HCT116 (cell line): ENCODE data around the gene ADRB1. TPM values are rescaled to one million over a fixed set of nuclear protein-coding genes. Genes with fewer than 3 reads are reported as not detected.
A peak's percentile ranks its signal among the peaks of the same experiment; 100 is the strongest.

Experiments used
- ATAC-seq: fragments of 200-7000 bp; cut with Tn5 transposase; 2 replicates; pipeline ENCODE4 v1.9.1; 2020; ENCODE audit warnings: mild to moderate bottlenecking, moderate library complexity
- BruUV-seq: library from RNA; stranded (reverse); fragments of 400-500 nt; replicated peaks from 2 replicates; lab custom pipeline; 2021; lab: Mats Ljungman, UMichigan
- CTCF ChIA-PET: fragments of 300-600 bp; sonication (Branson Sonifier 250); formaldehyde crosslinking; loops from one replicate; lab custom pipeline; 2021; ENCODE audit warnings: antibody characterized with exemption; lab: Charles Lee
- POLR2A ChIA-PET: fragments of 300-600, 350-600 bp; sonication (Branson Sonifier 250); formaldehyde crosslinking; loops from one replicate; lab custom pipeline; 2021; ENCODE audit warnings: antibody characterized with exemption; lab: Charles Lee
- RAD21 ChIA-PET, 2 experiments: fragments of 300-600 bp; sonication (Branson Sonifier 250); formaldehyde crosslinking; loops; one replicate each; lab custom pipeline; 2023; ENCODE audit warnings: low total read pairs in 2 of 2; ENCODE audit not compliant: uncharacterized antibody in 2 of 2, unreplicated experiment in 2 of 2, low non-redundant PET in 1 of 2; lab: Charles Lee
- DNase-seq: peaks from one replicate; pipeline ENCODE4 v3.0.0-alpha.2; 2010; ENCODE audit warnings: low read depth, low spot score
- H2AFZ ChIP-seq: fragments of 200-600 bp; shearing (Covaris generic), sonication (generic); 2 replicates; pipeline ENCODE4 v1.6.1; 2017; ENCODE audit warnings: low read depth, mixed run types, mixed read lengths, antibody characterized with exemption, low read length; ENCODE audit not compliant: poor library complexity, severe bottlenecking
- H3K27ac ChIP-seq: 2 replicates; pipeline ENCODE4 v1.5.1; 2012; ENCODE audit warnings: low read depth, low read length
- H3K27me3 ChIP-seq: fragments of 200-600 bp; sonication (generic); 2 replicates; pipeline ENCODE4 v1.6.1; 2016; ENCODE audit warnings: mixed run types, low read length, mixed read lengths; ENCODE audit not compliant: insufficient read depth
- H3K36me3 ChIP-seq, 2 experiments: fragments of 200-500 bp in 1 of 2; fragments of 200-600 bp in 1 of 2; sonication (Bioruptor generic) in 1 of 2; sonication (generic) in 1 of 2; 2 replicates each; pipeline versions ENCODE4 v1.5.1 to v1.6.1; 2014 to 2016; ENCODE audit warnings: low read length in 2 of 2, inconsistent platforms in 1 of 2, mixed read lengths in 1 of 2, mixed run types in 1 of 2; ENCODE audit not compliant: insufficient read depth in 2 of 2, control insufficient read depth in 1 of 2
- H3K4me1 ChIP-seq, 2 experiments: fragments of 200-600 bp in 1 of 2; sonication (generic) in 1 of 2; 2 replicates each; pipeline versions ENCODE4 v1.5.1 to v1.6.1; 2012 to 2017; ENCODE audit warnings: low read length in 2 of 2, inconsistent platforms in 1 of 2, mild to moderate bottlenecking in 1 of 2, mixed read lengths in 1 of 2, mixed run types in 1 of 2, moderate library complexity in 1 of 2; ENCODE audit not compliant: insufficient read depth in 2 of 2, control insufficient read depth in 1 of 2
- H3K4me2 ChIP-seq: fragments of 200-600 bp; sonication (generic); 2 replicates; pipeline ENCODE4 v1.6.1; 2017; ENCODE audit warnings: mixed run types, low read length, mixed read lengths
- H3K4me3 ChIP-seq, 2 experiments: fragments of 200-600 bp in 1 of 2; sonication (generic) in 1 of 2; replicated peaks in 1 of 2; 2 replicates each; pipeline ENCODE4 v1.5.1; 2011 to 2016; ENCODE audit warnings: low read length in 2 of 2, control low read depth in 1 of 2, low read depth in 1 of 2, mild to moderate bottlenecking in 1 of 2, mixed read lengths in 1 of 2, mixed run types in 1 of 2
- H3K79me2 ChIP-seq: fragments of 200-600 bp; sonication (generic); 2 replicates; pipeline ENCODE4 v1.6.1; 2017; ENCODE audit warnings: mild to moderate bottlenecking, mixed run types, low read length, moderate library complexity, mixed read lengths; ENCODE audit not compliant: insufficient read depth
- H3K9ac ChIP-seq: fragments of 200-600 bp; sonication (generic); 2 replicates; pipeline ENCODE4 v1.6.1; 2016; ENCODE audit warnings: low read length, mixed read lengths
- H3K9me2 ChIP-seq: fragments of 200-600 bp; sonication (generic), shearing (Covaris generic); 2 replicates; pipeline ENCODE4 v1.6.1; 2017; ENCODE audit warnings: mixed run types, mild to moderate bottlenecking, moderate library complexity; ENCODE audit not compliant: insufficient read depth
- H3K9me3 ChIP-seq, 2 experiments: fragments of 200-500 bp in 1 of 2; fragments of 200-600 bp in 1 of 2; sonication (Bioruptor generic) in 1 of 2; sonication (generic) in 1 of 2; 2 replicates each; pipeline ENCODE4 v1.6.1; 2014 to 2017; ENCODE audit warnings: low read length in 2 of 2, mixed read lengths in 2 of 2, inconsistent platforms in 1 of 2, low read depth in 1 of 2, mild to moderate bottlenecking in 1 of 2, mixed run types in 1 of 2, moderate library complexity in 1 of 2; ENCODE audit not compliant: control insufficient read depth in 1 of 2, insufficient read depth in 1 of 2
- H4K20me1 ChIP-seq: fragments of 200-600 bp; sonication (generic), shearing (Covaris generic); 2 replicates; pipeline ENCODE4 v1.6.1; 2017; ENCODE audit warnings: mixed run types, mild to moderate bottlenecking, moderate library complexity; ENCODE audit not compliant: insufficient read depth
- ATF3 ChIP-seq: IDR thresholded peaks from 2 replicates; pipeline ENCODE4 v1.6.1; 2012
- EGR1 ChIP-seq: IDR thresholded peaks from 2 replicates; pipeline ENCODE4 v1.6.1; 2012; ENCODE audit warnings: low read depth
- FOSL1 ChIP-seq: IDR thresholded peaks from 2 replicates; pipeline ENCODE4 v1.6.1; 2012; ENCODE audit warnings: low read depth
- MAX ChIP-seq: IDR thresholded peaks from 2 replicates; pipeline ENCODE4 v1.6.1; 2012
- POLR2A ChIP-seq: IDR thresholded peaks from 2 replicates; pipeline ENCODE4 v1.7.0; 2011; ENCODE audit warnings: borderline replicate concordance; ENCODE audit not compliant: insufficient read depth, insufficient read length; ENCODE audit errors: extremely low read depth
- REST ChIP-seq: IDR thresholded peaks from 2 replicates; pipeline ENCODE4 v1.6.1; 2012; ENCODE audit warnings: low read depth
- YY1 ChIP-seq: IDR thresholded peaks from 2 replicates; pipeline ENCODE4 v1.6.1; 2011; ENCODE audit warnings: low read length, low read depth, moderate library complexity, mild to moderate bottlenecking; ENCODE audit not compliant: insufficient replicate concordance; ENCODE audit errors: extremely low read depth
- ZBTB33 ChIP-seq: IDR thresholded peaks from 2 replicates; pipeline ENCODE4 v1.6.1; 2011; ENCODE audit warnings: mild to moderate bottlenecking, low read length, moderate library complexity; ENCODE audit not compliant: insufficient replicate concordance; ENCODE audit errors: extremely low read depth
- ZFX ChIP-seq: fragments of 450-650 bp; IDR thresholded peaks from 2 replicates; pipeline ENCODE4 v1.6.1; 2017
- intact Hi-C: fragments of 100-400 bp; cut with micrococcal nuclease; formaldehyde crosslinking; loops from 2 replicates; pipeline ENCODE4 v1.10.0; 2022
- total RNA-seq: library from RNA; stranded (reverse); gene quantifications from one replicate; pipeline ENCODE4 v1.2.1, GENCODE V29; 2021; ENCODE audit not compliant: unreplicated experiment

The ADRB1 gene
- total RNA-seq, 1 experiment from 2014 or later: 0.89 TPM

GRCh38 chr10:114029655-114030054 is 14.0 kb upstream of the ADRB1 start:
- no peak overlapping the region for H3K4me3 ChIP-seq
- ATAC-seq: no peak
- no peak overlapping the region for H3K27ac ChIP-seq
- ChIA-PET CTCF (no interaction called here), POLR2A (no interaction called here)
- peak overlapping the region; percentile 7; the same call in 1 of the 2 replicates for H3K4me2 ChIP-seq
- no peaks in the 10 kb centered on the region for H4K20me1 ChIP-seq
- TF ChIP-seq ATF3: no peak
- no peak for TF ChIP-seq ZBTB33
- no peak for TF ChIP-seq EGR1
- TF ChIP-seq FOSL1: no peak
- no peak for TF ChIP-seq YY1
- no peak for TF ChIP-seq ZFX
- TF ChIP-seq POLR2A: no peak
- TF ChIP-seq REST: no peak
- TF ChIP-seq MAX: no peak
- TF ChIP-seq, all 23 proteins: peak for 0
- DNase-seq: no peak
- Histone ChIP-seq H3K9me2 (no peaks in the 10 kb centered on the region), H2AFZ (no peak overlapping the region), H3K4me1 (peaks cover 23 to 49% of the 10 kb centered on the region in 2 experiments), H3K79me2 (no peaks in the 10 kb centered on the region), H3K9ac (no peak overlapping the region), H3K9me3 (no peaks in the 10 kb centered on the region), H3K27me3 (no peaks in the 10 kb centered on the region), H3K36me3 (no peaks in the 10 kb centered on the region)
- RAD21 ChIA-PET: no interaction called here
- no TSS peak for BruUV-seq
- intact Hi-C loops: no loop called here
